Fibroblast of pulmonary artery (primary cell): Measurements from ENCODE around the gene PRTN3.
"Not testable (repeated sequence)": the region's sequence is repeated elsewhere in the genome, so short reads cannot be mapped to it uniquely, and the experiment has no call there.

Experiments used
- DNase-seq: peaks from one replicate; pipeline ENCODE4 v3.0.0-alpha.2; 2010; ENCODE audit warnings: low read depth
- H3K4me3 ChIP-seq: replicated peaks from 2 replicates; pipeline ENCODE4 v1.5.1; 2011; ENCODE audit warnings: low read depth, mild to moderate bottlenecking, control low read depth, low read length, moderate library complexity
- CTCF ChIP-seq: IDR thresholded peaks from 2 replicates; pipeline ENCODE4 v1.5.1; 2011; ENCODE audit warnings: mild to moderate bottlenecking, control low read depth, low read length, inconsistent platforms; ENCODE audit errors: missing control alignments

The PRTN3 gene

GRCh38 chr19:876780-877314 lies 36.0 kb downstream of the PRTN3 start:
- H3K4me3 ChIP-seq, result no peak overlapping the region
- no peak for TF ChIP-seq CTCF
- no peak for DNase-seq

DNA sequence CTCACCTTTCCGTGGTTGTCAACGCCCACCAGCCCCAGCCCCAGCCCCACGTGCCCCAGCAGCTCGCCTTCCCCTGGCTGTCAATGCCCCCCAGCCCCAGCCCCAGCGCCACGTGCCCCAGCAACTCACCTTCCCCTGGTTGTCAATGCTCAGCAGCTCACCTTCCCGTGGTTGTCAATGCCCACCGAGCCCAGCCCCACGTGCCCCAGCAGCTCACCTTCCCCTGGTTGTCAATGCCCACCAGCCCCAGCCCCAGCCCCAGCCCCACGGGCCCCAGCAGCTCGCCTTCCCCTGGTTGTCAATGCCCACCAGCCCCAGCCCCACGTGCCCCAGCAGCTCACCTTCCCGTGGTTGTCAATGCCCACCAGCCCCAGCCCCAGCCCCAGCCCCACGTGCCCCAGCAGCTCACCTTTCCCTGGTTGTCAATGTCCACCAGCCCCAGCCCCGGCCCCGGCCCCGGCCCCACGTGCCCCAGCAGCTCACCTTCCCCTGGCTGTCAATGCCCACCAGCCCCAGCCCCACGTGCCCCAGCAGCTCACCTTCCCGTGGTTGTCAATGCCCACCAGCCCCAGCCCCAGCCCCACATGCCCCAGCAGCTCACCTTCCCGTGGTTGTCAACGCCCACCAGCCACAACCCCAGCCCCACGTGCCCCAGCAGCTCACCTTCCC lies 37.3 kb downstream of the PRTN3 start:
- not testable (repeated sequence) for DNase-seq, H3K4me3 ChIP-seq

DNA sequence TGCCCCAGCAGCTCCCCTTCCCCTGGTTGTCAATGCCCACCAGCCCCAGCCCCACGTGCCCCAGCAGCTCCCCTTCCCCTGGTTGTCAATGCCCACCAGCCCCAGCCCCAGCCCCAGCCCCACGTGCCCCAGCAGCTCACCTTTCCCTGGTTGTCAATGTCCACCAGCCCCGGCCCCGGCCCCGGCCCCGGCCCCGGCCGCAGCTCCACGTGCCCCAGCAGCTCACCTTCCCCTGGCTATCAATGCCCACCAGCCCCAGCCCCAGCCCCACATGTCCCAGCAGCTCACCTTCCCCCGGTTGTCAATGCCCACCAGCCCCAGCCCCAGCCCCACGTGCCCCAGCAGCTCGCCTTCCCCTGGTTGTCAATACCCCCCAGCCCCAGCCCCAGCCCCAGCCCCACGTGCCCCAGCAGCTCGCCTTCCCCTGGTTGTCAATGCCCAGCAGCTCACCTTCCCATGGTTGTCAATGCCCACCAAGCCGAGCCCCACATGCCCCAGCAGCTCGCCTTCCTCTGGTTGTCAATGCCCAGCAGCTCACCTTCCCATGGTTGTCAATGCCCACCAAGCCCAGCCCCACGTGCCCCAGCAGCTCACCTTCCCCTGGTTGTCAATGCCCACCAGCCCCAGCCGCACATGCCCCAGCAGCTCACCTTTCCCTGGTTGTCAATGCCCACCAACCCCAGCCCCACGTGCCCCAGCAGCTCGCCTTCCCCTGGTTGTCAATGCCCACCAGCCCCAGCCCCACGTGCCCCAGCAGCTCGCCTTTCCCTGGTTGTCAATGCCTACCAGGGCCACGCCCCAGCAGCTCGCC lies 38.2 kb downstream of the PRTN3 start:
- H3K4me3 ChIP-seq, DNase-seq: not testable (repeated sequence)

DNA sequence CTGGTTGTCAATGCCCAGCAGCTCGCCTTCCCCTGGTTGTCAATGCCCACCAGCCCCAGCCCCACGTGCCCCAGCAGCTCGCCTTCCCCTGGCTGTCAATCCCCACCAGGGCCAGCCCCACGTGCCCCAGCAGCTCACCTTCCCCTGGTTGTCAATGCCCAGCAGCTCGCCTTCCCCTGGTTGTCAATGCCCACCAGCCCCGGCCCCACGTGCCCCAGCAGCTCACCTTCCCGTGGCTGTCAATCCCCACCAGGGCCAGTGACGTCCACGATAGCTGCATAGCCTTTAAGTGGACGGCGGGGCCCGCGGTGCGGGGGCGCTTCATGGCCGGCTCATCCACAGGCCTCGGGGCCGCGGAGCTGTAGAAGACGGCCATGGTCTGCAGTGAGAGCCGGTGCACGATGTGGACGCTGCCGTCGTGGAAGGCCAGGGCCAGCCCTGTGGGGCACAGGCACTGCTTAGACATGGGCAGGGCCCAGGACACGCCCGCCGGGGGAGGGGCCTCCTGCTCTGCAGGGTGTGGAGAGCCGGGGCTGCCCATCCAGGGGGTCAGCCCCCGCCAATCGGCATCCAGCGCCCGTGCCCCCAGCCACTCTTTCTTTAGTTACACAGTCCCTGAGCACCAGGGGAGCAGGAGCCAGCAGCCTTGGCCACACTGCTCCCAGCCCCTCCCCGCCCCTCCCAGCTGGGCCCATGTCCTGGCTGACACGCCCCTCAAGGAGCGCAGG lies 39.1 kb downstream of the PRTN3 start:
- H3K4me3 ChIP-seq, result no peak overlapping the region
- DNase-seq, result no peak
- TF ChIP-seq CTCF, result no peak

DNA sequence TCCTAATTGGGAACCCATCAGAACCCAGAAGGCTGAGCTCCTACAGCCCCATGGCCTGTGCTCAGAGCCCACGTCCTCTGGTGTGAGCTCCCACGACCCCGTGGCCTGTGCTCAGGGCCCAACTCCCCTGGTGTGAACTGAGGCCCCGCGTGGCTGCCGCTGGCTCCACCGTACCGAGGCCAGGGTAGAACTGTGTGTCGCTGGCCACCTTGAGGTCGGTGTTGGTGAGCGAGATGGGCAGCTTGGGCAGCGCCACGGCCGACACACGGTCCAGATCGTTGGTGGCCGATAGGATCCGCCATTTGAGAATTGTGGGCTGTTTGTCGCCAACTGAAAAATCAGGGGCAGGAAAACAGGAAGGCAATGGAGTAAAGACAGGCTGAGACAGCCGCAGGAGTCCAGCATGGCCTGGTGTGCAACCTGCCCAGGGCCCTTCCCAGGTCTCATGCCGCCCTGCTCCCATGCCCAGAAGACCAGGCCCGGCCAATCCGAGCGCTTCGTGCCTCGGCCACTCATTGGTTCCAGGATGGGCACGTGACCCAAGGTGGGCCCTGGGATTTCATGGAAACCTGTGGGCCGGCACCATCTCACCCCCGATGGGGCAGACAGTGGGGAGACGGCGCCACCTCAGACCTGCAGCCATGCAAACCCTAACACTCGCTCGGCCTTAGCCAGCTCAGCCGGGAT lies 40.7 kb downstream of the PRTN3 start:
- no peak overlapping the region for H3K4me3 ChIP-seq
- no peak for DNase-seq
- no peak for TF ChIP-seq CTCF

GRCh38 chr19:882871-883497 lies 42.2 kb downstream of the PRTN3 start:
- H3K4me3 ChIP-seq, result no peak overlapping the region
- no peak for TF ChIP-seq CTCF

DNA sequence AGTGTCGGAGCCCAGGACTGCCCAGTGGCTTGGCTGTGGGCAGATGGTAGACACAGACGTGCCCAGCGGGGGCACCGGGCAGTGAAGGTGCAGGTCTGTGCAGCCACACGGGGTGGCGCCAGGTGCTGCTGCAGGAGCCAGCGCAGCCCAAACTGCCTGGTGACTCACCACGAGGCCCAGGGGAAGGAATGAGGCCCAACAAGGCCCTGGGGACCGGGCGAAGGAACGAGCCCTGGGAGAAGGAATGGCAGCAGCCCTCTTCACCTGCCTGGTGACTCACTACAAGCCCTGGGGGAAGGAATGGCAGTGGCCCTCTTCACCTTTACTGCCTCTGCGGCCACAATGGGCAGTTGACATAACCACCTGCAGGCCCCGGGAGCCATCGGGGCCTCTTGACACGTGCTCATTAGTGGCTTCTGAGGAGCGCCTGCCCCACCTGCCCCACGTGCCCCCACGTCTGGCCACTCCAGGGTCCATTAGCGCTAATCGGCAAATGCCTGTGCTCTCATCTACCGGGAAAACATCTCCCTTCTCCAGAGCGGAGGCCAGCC lies 42.9 kb downstream of the PRTN3 start:
- TF ChIP-seq CTCF, result no peak
- DNase-seq, result no peak
- no peak overlapping the region for H3K4me3 ChIP-seq

More at GRCh38 chr19:882871-883497, 42.2 kb downstream of the PRTN3 start:
- no peak for DNase-seq
